Loucy (cell line): ENCODE measurements around the gene MPRIP.

ENCODE experiments used
- H2AFZ ChIP-seq: fragments of 200-600 bp; sonication (generic); 2 replicates; pipeline ENCODE4 v1.6.0; 2016; ENCODE audit warnings: antibody characterized with exemption, mild to moderate bottlenecking, low read length, moderate library complexity
- H3F3A ChIP-seq: fragments of 200-600 bp; 2 replicates; pipeline ENCODE4 v1.6.0; 2016; ENCODE audit warnings: antibody characterized with exemption, low read depth, mild to moderate bottlenecking
- H3K27me3 ChIP-seq: fragments of 200-600 bp; sonication (generic); 2 replicates; pipeline ENCODE4 v1.6.1; 2014; ENCODE audit warnings: low read length, mild to moderate bottlenecking; ENCODE audit not compliant: insufficient read depth, poor library complexity, severe bottlenecking
- H3K36me3 ChIP-seq: fragments of 200-600 bp; sonication (generic); 2 replicates; pipeline ENCODE4 v1.6.1; 2016; ENCODE audit warnings: low read length; ENCODE audit not compliant: insufficient read depth
- H3K4me1 ChIP-seq: fragments of 200-600 bp; sonication (generic); 2 replicates; pipeline ENCODE4 v1.5.1; 2014; ENCODE audit warnings: low read length, mild to moderate bottlenecking; ENCODE audit not compliant: insufficient read depth, poor library complexity, severe bottlenecking
- H3K4me2 ChIP-seq: fragments of 200-600 bp; sonication (generic); 2 replicates; pipeline ENCODE4 v1.6.0; 2014; ENCODE audit warnings: antibody characterized with exemption, low read length, low read depth, mild to moderate bottlenecking; ENCODE audit not compliant: poor library complexity, severe bottlenecking
- H3K4me3 ChIP-seq: fragments of 200-600 bp; sonication (generic); 2 replicates; pipeline ENCODE4 v1.5.1; 2014; ENCODE audit warnings: low read length, mild to moderate bottlenecking, mixed read lengths; ENCODE audit not compliant: poor library complexity, severe bottlenecking
- H3K79me2 ChIP-seq: fragments of 200-600 bp; sonication (generic); 2 replicates; pipeline ENCODE4 v1.6.1; 2014; ENCODE audit warnings: low read length; ENCODE audit not compliant: insufficient read depth
- H3K9ac ChIP-seq: fragments of 200-600 bp; sonication (generic); 2 replicates; pipeline ENCODE4 v1.6.0; 2014; ENCODE audit warnings: mild to moderate bottlenecking, low read depth, low read length, moderate library complexity; ENCODE audit not compliant: poor library complexity, severe bottlenecking
- H3K9me2 ChIP-seq: fragments of 200-600 bp; sonication (generic); replicated peaks from 2 replicates; pipeline ENCODE4 v1.6.1; 2016; ENCODE audit warnings: low read depth, low read length, mixed read lengths
- H3K9me3 ChIP-seq: fragments of 200-600 bp; sonication (generic); 2 replicates; pipeline ENCODE4 v1.6.1; 2014; ENCODE audit warnings: mild to moderate bottlenecking, antibody characterized with exemption, low read length, low read depth; ENCODE audit not compliant: insufficient read depth
- H4K20me1 ChIP-seq: fragments of 200-600 bp; sonication (generic); 2 replicates; pipeline ENCODE4 v1.6.0; 2014; ENCODE audit warnings: antibody characterized with exemption, low read length, mild to moderate bottlenecking; ENCODE audit not compliant: insufficient read depth, poor library complexity, severe bottlenecking
- CTCF ChIP-seq: fragments of 200-600 bp; sonication (generic); conservative IDR thresholded peaks from 2 replicates; pipeline ENCODE4 v1.5.1; 2014; ENCODE audit warnings: mild to moderate bottlenecking, antibody characterized with exemption, low read length
- EZH2phosphoT487 ChIP-seq: fragments of 200-600 bp; IDR thresholded peaks from 2 replicates; pipeline ENCODE4 v1.6.1; 2018; ENCODE audit warnings: antibody characterized with exemption, mild to moderate bottlenecking, moderate library complexity, borderline replicate concordance

Gene MPRIP

GRCh38 chr17:17030515-17031211, 11.6 kb upstream of the MPRIP start:
- no peaks in the 10 kb centered on the region for H3K36me3 ChIP-seq
- no peaks in the 10 kb centered on the region for H3K27me3 ChIP-seq
- no peaks in the 10 kb centered on the region for H3K9me2 ChIP-seq
- H3K4me3 ChIP-seq: no peak overlapping the region
- H3K4me2 ChIP-seq: no peak overlapping the region
- H3K4me1 ChIP-seq: peaks cover 4% of the 10 kb centered on the region
- H3K9me3 ChIP-seq: no peaks in the 10 kb centered on the region
- peaks cover 3% of the 10 kb centered on the region; the same call in 1 of the 2 replicates for H3F3A ChIP-seq
- H4K20me1 ChIP-seq: no peaks in the 10 kb centered on the region
- no peak overlapping the region for H2AFZ ChIP-seq
- no peaks in the 10 kb centered on the region for H3K79me2 ChIP-seq
- no peak overlapping the region for H3K9ac ChIP-seq
- no peak for TF ChIP-seq CTCF

- Histone ChIP-seq H3K36me3 (no peaks in the 10 kb centered on the region), H3K4me3 (no peak overlapping the region), H3K27me3 (no peaks in the 10 kb centered on the region), H2AFZ (no peak overlapping the region), H3K9me3 (no peaks in the 10 kb centered on the region), H3F3A (peaks cover 3% of the 10 kb centered on the region; the same call in 1 of the 2 replicates), H3K9me2 (no peaks in the 10 kb centered on the region), H3K9ac (no peak overlapping the region), H3K79me2 (no peaks in the 10 kb centered on the region), H4K20me1 (no peaks in the 10 kb centered on the region), H3K4me2 (no peak overlapping the region), H3K4me1 (peaks cover 4% of the 10 kb centered on the region)
- TF ChIP-seq CTCF (no peak), EZH2phosphoT487 (no peak)
Observed at GRCh38 chr17:17032131-17032692, 10.0 kb upstream of the MPRIP start.

- no peaks in the 10 kb centered on the region for H3K9me3 ChIP-seq
- H3K79me2 ChIP-seq: no peaks in the 10 kb centered on the region
- H3K36me3 ChIP-seq: no peaks in the 10 kb centered on the region
- no peak overlapping the region for H3K4me3 ChIP-seq
- no peak overlapping the region for H2AFZ ChIP-seq
- no peaks in the 10 kb centered on the region for H3K27me3 ChIP-seq
- TF ChIP-seq CTCF (no peak), EZH2phosphoT487 (no peak)
- H3F3A ChIP-seq: peaks cover 3% of the 10 kb centered on the region; the same call in 1 of the 2 replicates
- no peak overlapping the region for H3K4me2 ChIP-seq
- no peak overlapping the region for H3K9ac ChIP-seq
- no peaks in the 10 kb centered on the region for H4K20me1 ChIP-seq
- no peaks in the 10 kb centered on the region for H3K9me2 ChIP-seq
- peaks cover 4% of the 10 kb centered on the region for H3K4me1 ChIP-seq
Observed at GRCh38 chr17:17033466-17033865, 8.8 kb upstream of the MPRIP start.
